Liver (tissue), 9 donors: ENCODE results near the gene LSM5. TPM values are rescaled to one million over a fixed set of nuclear protein-coding genes. Genes with fewer than 3 reads are reported as not detected.

Source experiments
- DNase-seq: peaks from one replicate; pipeline ENCODE4 v3.0.0-alpha.2; 2017; ENCODE audit warnings: low spot score
- H3K27ac ChIP-seq, 2 donors: one replicate each; pipeline ENCODE4 v1.7.0; 2013; ENCODE audit warnings: inconsistent platforms in 2 of 2, low read length in 2 of 2, control low read depth in 1 of 2, low read depth in 1 of 2, mild to moderate bottlenecking in 1 of 2
- H3K27me3 ChIP-seq, 4 donors: one replicate each; pipeline versions ENCODE4 v1.6.1 to v1.7.0; 2013; ENCODE audit warnings: low read length in 3 of 4, inconsistent platforms in 1 of 4, mild to moderate bottlenecking in 1 of 4, moderate library complexity in 1 of 4; ENCODE audit not compliant: control insufficient read depth in 4 of 4, insufficient read depth in 4 of 4
- H3K36me3 ChIP-seq, 4 donors: one replicate each; pipeline versions ENCODE4 v1.6.1 to v1.7.0; 2013; ENCODE audit warnings: low read length in 3 of 4, mild to moderate bottlenecking in 3 of 4, low read depth in 1 of 4, moderate library complexity in 1 of 4; ENCODE audit not compliant: control insufficient read depth in 4 of 4, insufficient read depth in 3 of 4
- H3K4me1 ChIP-seq, 4 donors: one replicate each; pipeline versions ENCODE4 v1.6.1 to v1.7.0; 2013; ENCODE audit warnings: low read length in 3 of 4, mild to moderate bottlenecking in 3 of 4, moderate library complexity in 1 of 4; ENCODE audit not compliant: control insufficient read depth in 4 of 4, insufficient read depth in 4 of 4
- H3K4me3 ChIP-seq, 3 donors: one replicate each; pipeline versions ENCODE4 v1.6.1 to v1.7.0; 2013; ENCODE audit warnings: low read length in 3 of 3, control low read depth in 1 of 3, low read depth in 1 of 3, mild to moderate bottlenecking in 1 of 3
- H3K9ac ChIP-seq, 2 donors: one replicate each; pipeline ENCODE4 v1.7.0; 2013; ENCODE audit warnings: low read length in 2 of 2, mild to moderate bottlenecking in 2 of 2, moderate library complexity in 2 of 2, control low read depth in 1 of 2, low read depth in 1 of 2
- H3K9me3 ChIP-seq, 4 donors: one replicate each; pipeline versions ENCODE4 v1.6.1 to v1.7.0; 2013; ENCODE audit warnings: low read length in 3 of 4; ENCODE audit not compliant: control insufficient read depth in 4 of 4
- ATF3 ChIP-seq: IDR thresholded peaks from 2 replicates; pipeline ENCODE4 v1.6.1; 2016; ENCODE audit warnings: antibody characterized with exemption
- CTCF ChIP-seq: fragments of 150-350 bp; IDR thresholded peaks from 2 replicates; pipeline ENCODE4 v1.5.1; 2017; ENCODE audit warnings: improper control_type of control experiment, low read depth, low read length; ENCODE audit not compliant: missing input control
- EGR1 ChIP-seq, 2 donors: IDR thresholded peaks; 2 replicates each; pipeline ENCODE4 v1.6.1; 2016 to 2018; ENCODE audit warnings: antibody characterized with exemption in 2 of 2, low read depth in 2 of 2
- FOXA2 ChIP-seq: IDR thresholded peaks from 2 replicates; pipeline ENCODE4 v1.6.1; 2016; ENCODE audit warnings: antibody characterized with exemption
- GABPA ChIP-seq, 2 donors: IDR thresholded peaks in 1 of 2; conservative IDR thresholded peaks in 1 of 2; 2 replicates each; pipeline ENCODE4 v1.6.1; 2016; ENCODE audit warnings: antibody characterized with exemption in 2 of 2, mild to moderate bottlenecking in 1 of 2, moderate library complexity in 1 of 2
- HNF4A ChIP-seq, 2 donors: conservative IDR thresholded peaks; 2 replicates each; pipeline ENCODE4 v1.6.1; 2016; ENCODE audit warnings: antibody characterized with exemption in 2 of 2, mild to moderate bottlenecking in 2 of 2
- HNF4G ChIP-seq: IDR thresholded peaks from 2 replicates; pipeline ENCODE4 v1.6.1; 2016; ENCODE audit warnings: antibody characterized with exemption
- JUND ChIP-seq, 2 donors: IDR thresholded peaks; 2 replicates each; pipeline ENCODE4 v1.6.1; 2016; ENCODE audit warnings: antibody characterized with exemption in 2 of 2
- MAX ChIP-seq: IDR thresholded peaks from 2 replicates; pipeline ENCODE4 v1.6.1; 2016; ENCODE audit warnings: antibody characterized with exemption
- NR2F2 ChIP-seq: IDR thresholded peaks from 2 replicates; pipeline ENCODE4 v1.6.1; 2016; ENCODE audit warnings: antibody characterized with exemption
- REST ChIP-seq: IDR thresholded peaks from 2 replicates; pipeline ENCODE4 v1.6.1; 2016; ENCODE audit warnings: antibody characterized with exemption, mild to moderate bottlenecking
- RXRA ChIP-seq, 2 donors: IDR thresholded peaks; 2 replicates each; pipeline ENCODE4 v1.6.1; 2017 to 2018; ENCODE audit warnings: antibody characterized with exemption in 2 of 2, mild to moderate bottlenecking in 1 of 2
- SP1 ChIP-seq: IDR thresholded peaks from 2 replicates; pipeline ENCODE4 v1.6.1; 2018; ENCODE audit warnings: antibody characterized with exemption, mild to moderate bottlenecking
- TAF1 ChIP-seq: conservative IDR thresholded peaks from 2 replicates; pipeline ENCODE4 v1.6.1; 2016; ENCODE audit warnings: antibody characterized with exemption, mild to moderate bottlenecking
- YY1 ChIP-seq: IDR thresholded peaks from 2 replicates; pipeline ENCODE4 v1.6.1; 2016; ENCODE audit warnings: antibody characterized with exemption, mild to moderate bottlenecking
- ZBTB33 ChIP-seq: IDR thresholded peaks from 2 replicates; pipeline ENCODE4 v1.6.1; 2016; ENCODE audit warnings: antibody characterized with exemption
- WGBS: extraction: QIAGEN DNeasy Blood & Tissue Kit; methylation state at CpG from one replicate; pipeline ENCODE4 v1.1.7; 2013; 5-methylcytosine and 5-hydroxymethylcytosine counted together
- polyA plus RNA-seq, 2 donors: library from polyadenylated mRNA; stranded (reverse) in 1 of 2; unstranded in 1 of 2; fragments of 200-250 nt in 1 of 2; fragments of >200 nt in 1 of 2; fragmentation: Nextera tagmentation in 1 of 2; extraction: Ambion mirVana in 1 of 2; gene quantifications; one replicate each; pipeline versions ENCODE4 v1.2.1 to v1.2.3, GENCODE V29; 2013 to 2015
- total RNA-seq, 2 donors: library from RNA; depleted of rRNA; stranded (reverse); fragments of >200 nt; gene quantifications; one replicate each; pipeline ENCODE4 v1.2.3, GENCODE V29; 2014
- donor health status: healthy.
- donor health status: healthy.
- donor health status: healthy.
- donor health status: healthy.
- donor health status: healthy.

LSM5 gene
- total and polyA plus RNA-seq, 4 donors = 6.0 to 74.1 (median 25.8) TPM

- Histone ChIP-seq H3K36me3 (no peaks in the 10 kb centered on the region), H3K27ac (no peak overlapping the region), H3K9ac (no peak overlapping the region), H3K4me3 (no peak overlapping the region), H3K9me3 (no peaks in the 10 kb centered on the region), H3K27me3 (no peaks in the 10 kb centered on the region), H3K4me1 (peaks cover 0 to 4% (median 0%) of the 10 kb centered on the region in 4 donors)
- DNase-seq = no peak
- no peak for TF ChIP-seq HNF4A (conservative IDR thresholded peaks at IDR 0.05)
- no peak for TF ChIP-seq NR2F2
- no peak for TF ChIP-seq ATF3
- TF ChIP-seq REST = no peak
- no peak for TF ChIP-seq EGR1 (IDR thresholded peaks at IDR 0.05; ENCODE audit: low read depth in 2 of 2)
- no peak for TF ChIP-seq ZBTB33
- no peak for TF ChIP-seq YY1
- no peak for TF ChIP-seq JUND (IDR thresholded peaks at IDR 0.05)
- no peak for TF ChIP-seq RXRA (IDR thresholded peaks at IDR 0.05)
- TF ChIP-seq HNF4G = no peak
- no peak for TF ChIP-seq MAX
- TF ChIP-seq TAF1 = no peak
- no peak for TF ChIP-seq CTCF
- TF ChIP-seq SP1 = no peak
- no peak for TF ChIP-seq GABPA (IDR thresholded peaks at IDR 0.05 in 1 of 2, conservative IDR thresholded peaks at IDR 0.05 in 1 of 2)
- TF ChIP-seq FOXA2 = no peak
- WGBS = 77% methylated on average over 4 of the region's 4 CpGs
These were observed 12.5 kb upstream of the LSM5 start for GRCh38 chr7:32502728-32503127.

GRCh38 chr7:32501522-32501921 is 11.3 kb upstream of the LSM5 start:
- Histone ChIP-seq H3K4me3 (no peak overlapping the region), H3K4me1 (peaks cover 0 to 5% (median 5%) of the 10 kb centered on the region in 4 donors), H3K9me3 (no peaks in the 10 kb centered on the region), H3K36me3 (no peaks in the 10 kb centered on the region), H3K27ac (no peak overlapping the region), H3K9ac (no peak overlapping the region), H3K27me3 (no peaks in the 10 kb centered on the region)
- DNase-seq = no peak
- TF ChIP-seq SP1 = no peak
- TF ChIP-seq TAF1 = no peak
- WGBS = 98% methylated on average over 1 of the region's 1 CpG
